MM.1S (cell line): ENCODE measurements around the gene JAGN1.

Experiments used
- EZH2 ChIP-seq: fragments of 300-600 bp; sonication (generic); optimal IDR thresholded peaks from 2 replicates; pipeline ENCODE3; 2017; ENCODE audit warnings: low read depth, mild to moderate bottlenecking, antibody characterized with exemption, low read length, mixed read lengths
- EZH2phosphoT487 ChIP-seq: fragments of 300-600 bp; sonication (generic); IDR thresholded peaks from 2 replicates; pipeline ENCODE4 v1.6.1; 2018; ENCODE audit warnings: antibody characterized with exemption, low read length
- TF ChIP-seq, protein P1 (sequence below): fragments of 300-600 bp; sonication (generic); IDR thresholded peaks from 2 replicates; pipeline ENCODE4 v1.5.1; 2016; ENCODE audit warnings: antibody characterized with exemption, low read length, mixed read lengths

DNA sequence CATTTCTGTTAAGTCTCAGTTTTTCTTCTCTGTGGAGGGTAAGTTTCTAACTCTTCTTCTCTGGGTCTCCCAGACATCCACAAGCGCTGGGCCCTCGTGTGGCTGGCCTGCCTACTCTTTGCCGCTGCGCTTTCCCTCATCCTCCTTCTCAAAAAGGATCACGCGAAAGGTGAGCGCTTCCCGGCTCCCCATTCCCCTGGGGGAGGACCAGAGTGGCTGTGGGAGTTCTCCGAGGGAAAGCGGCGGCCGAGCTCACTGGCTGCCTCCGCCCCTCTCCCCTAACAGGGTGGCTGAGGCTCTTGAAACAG lies 42.1 kb downstream of the JAGN1 start:
- TF ChIP-seq, protein P1, sequence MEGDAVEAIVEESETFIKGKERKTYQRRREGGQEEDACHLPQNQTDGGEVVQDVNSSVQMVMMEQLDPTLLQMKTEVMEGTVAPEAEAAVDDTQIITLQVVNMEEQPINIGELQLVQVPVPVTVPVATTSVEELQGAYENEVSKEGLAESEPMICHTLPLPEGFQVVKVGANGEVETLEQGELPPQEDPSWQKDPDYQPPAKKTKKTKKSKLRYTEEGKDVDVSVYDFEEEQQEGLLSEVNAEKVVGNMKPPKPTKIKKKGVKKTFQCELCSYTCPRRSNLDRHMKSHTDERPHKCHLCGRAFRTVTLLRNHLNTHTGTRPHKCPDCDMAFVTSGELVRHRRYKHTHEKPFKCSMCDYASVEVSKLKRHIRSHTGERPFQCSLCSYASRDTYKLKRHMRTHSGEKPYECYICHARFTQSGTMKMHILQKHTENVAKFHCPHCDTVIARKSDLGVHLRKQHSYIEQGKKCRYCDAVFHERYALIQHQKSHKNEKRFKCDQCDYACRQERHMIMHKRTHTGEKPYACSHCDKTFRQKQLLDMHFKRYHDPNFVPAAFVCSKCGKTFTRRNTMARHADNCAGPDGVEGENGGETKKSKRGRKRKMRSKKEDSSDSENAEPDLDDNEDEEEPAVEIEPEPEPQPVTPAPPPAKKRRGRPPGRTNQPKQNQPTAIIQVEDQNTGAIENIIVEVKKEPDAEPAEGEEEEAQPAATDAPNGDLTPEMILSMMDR: no peak
- no peak for TF ChIP-seq EZH2
- TF ChIP-seq EZH2phosphoT487: no peak
